ENCODE measurements around the gene DDX25. TPM values are rescaled to one million over a fixed set of nuclear protein-coding genes. Genes with fewer than 3 reads are reported as not detected.
A peak's percentile ranks its signal among the peaks of the same experiment; 100 is the strongest.

The DDX25 gene
- total and polyA plus RNA-seq, 9 of the 15 experiments (the other 6 are each of a cell fraction or from before 2014, with no cell fraction given), result not detected

GRCh38 chr11:125887373-125888324 lies 16.7 kb upstream of the DDX25 start, which contains the start of gene HYLS1 (continued):
- no peak for TF ChIP-seq VEZF1 (CRISPR knock-in tag; IDR thresholded peaks at IDR 0.05)
- no peak for TF ChIP-seq ZBTB26 (CRISPR knock-in tag; IDR thresholded peaks at IDR 0.05)
- peak in 1 of 2 experiments; percentile 31; a peak in 1 of 4 replicates for TF ChIP-seq SRF (CRISPR knock-in tag; IDR thresholded peaks at IDR 0.05)
- no peak for TF ChIP-seq ZNF699 (CRISPR knock-in tag; IDR thresholded peaks at IDR 0.05; ENCODE audit: insufficient replicate concordance)
- peak; percentile 68 for TF ChIP-seq NFIC (IDR thresholded peaks at IDR 0.05)
- TF ChIP-seq HCFC1 (IDR thresholded peaks at IDR 0.05; ENCODE audit: low read depth, low read length), result peak; percentile 30; the same call in 1 of the 2 replicates
- no peak for TF ChIP-seq LEF1 (IDR thresholded peaks at IDR 0.05)
- TF ChIP-seq, protein P1, sequence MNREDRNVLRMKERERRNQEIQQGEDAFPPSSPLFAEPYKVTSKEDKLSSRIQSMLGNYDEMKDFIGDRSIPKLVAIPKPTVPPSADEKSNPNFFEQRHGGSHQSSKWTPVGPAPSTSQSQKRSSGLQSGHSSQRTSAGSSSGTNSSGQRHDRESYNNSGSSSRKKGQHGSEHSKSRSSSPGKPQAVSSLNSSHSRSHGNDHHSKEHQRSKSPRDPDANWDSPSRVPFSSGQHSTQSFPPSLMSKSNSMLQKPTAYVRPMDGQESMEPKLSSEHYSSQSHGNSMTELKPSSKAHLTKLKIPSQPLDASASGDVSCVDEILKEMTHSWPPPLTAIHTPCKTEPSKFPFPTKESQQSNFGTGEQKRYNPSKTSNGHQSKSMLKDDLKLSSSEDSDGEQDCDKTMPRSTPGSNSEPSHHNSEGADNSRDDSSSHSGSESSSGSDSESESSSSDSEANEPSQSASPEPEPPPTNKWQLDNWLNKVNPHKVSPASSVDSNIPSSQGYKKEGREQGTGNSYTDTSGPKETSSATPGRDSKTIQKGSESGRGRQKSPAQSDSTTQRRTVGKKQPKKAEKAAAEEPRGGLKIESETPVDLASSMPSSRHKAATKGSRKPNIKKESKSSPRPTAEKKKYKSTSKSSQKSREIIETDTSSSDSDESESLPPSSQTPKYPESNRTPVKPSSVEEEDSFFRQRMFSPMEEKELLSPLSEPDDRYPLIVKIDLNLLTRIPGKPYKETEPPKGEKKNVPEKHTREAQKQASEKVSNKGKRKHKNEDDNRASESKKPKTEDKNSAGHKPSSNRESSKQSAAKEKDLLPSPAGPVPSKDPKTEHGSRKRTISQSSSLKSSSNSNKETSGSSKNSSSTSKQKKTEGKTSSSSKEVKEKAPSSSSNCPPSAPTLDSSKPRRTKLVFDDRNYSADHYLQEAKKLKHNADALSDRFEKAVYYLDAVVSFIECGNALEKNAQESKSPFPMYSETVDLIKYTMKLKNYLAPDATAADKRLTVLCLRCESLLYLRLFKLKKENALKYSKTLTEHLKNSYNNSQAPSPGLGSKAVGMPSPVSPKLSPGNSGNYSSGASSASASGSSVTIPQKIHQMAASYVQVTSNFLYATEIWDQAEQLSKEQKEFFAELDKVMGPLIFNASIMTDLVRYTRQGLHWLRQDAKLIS (CRISPR knock-in tag; IDR thresholded peaks at IDR 0.05), result no peak
- no peak for TF ChIP-seq ZNF212 (CRISPR knock-in tag; IDR thresholded peaks at IDR 0.05)
- no peak for TF ChIP-seq FOXJ3 (CRISPR knock-in tag; IDR thresholded peaks at IDR 0.05)
- no peak for TF ChIP-seq MCM5 (IDR thresholded peaks at IDR 0.05; ENCODE audit: low read depth)
- 0 out of 2 replicates have a peak, but pooled peaks have one; percentile 33 for TF ChIP-seq ZNF75A (CRISPR knock-in tag; IDR thresholded peaks at IDR 0.05)
- TF ChIP-seq TCFL5 (CRISPR knock-in tag; conservative IDR thresholded peaks at IDR 0.05), result no peak
- TF ChIP-seq KLF10 (CRISPR knock-in tag; IDR thresholded peaks at IDR 0.05), result no peak
- TF ChIP-seq RUNX1 (IDR thresholded peaks at IDR 0.05; ENCODE audit: low read depth), result no peak
- peak; percentile 25; the same call in 1 of the 2 replicates for TF ChIP-seq POLR2H (tag; IDR thresholded peaks at IDR 0.05; ENCODE audit: low read depth)
- peak; percentile 77 for TF ChIP-seq FIP1L1 (IDR thresholded peaks at IDR 0.05; ENCODE audit: low read depth, low read length, poor library complexity, severe bottlenecking)
- TF ChIP-seq, protein P2, sequence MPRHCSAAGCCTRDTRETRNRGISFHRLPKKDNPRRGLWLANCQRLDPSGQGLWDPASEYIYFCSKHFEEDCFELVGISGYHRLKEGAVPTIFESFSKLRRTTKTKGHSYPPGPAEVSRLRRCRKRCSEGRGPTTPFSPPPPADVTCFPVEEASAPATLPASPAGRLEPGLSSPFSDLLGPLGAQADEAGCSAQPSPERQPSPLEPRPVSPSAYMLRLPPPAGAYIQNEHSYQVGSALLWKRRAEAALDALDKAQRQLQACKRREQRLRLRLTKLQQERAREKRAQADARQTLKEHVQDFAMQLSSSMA (CRISPR knock-in tag; IDR thresholded peaks at IDR 0.05), result no peak
- TF ChIP-seq NEUROD1 (IDR thresholded peaks at IDR 0.05; ENCODE audit: borderline replicate concordance, low read depth, low read length, partially characterized antibody), result peak; percentile 29
- TF ChIP-seq SAFB2 (IDR thresholded peaks at IDR 0.05; ENCODE audit: borderline replicate concordance, low read depth, low read length, severe bottlenecking), result no peak
- TF ChIP-seq ZNF668 (CRISPR knock-in tag; IDR thresholded peaks at IDR 0.05), result no peak

All from K562 (cell line).